NCI-H2081 (cell line): Measurements from ENCODE around the gene INF2.
A peak's percentile ranks its signal among the peaks of the same experiment; 100 is the strongest.
"Not testable (repeated sequence)": the region's sequence is repeated elsewhere in the genome, so short reads cannot be mapped to it uniquely, and the experiment has no call there.

Experiments
- DNase-seq, 2 experiments: peaks; one replicate each; lab custom pipeline; 2025; lab: John Stamatoyannopoulos, UW

Gene INF2

GRCh38 chr14:104689109-104689880, at the start of gene INF2:
INF2 (plus strand) TSS chr14:104689618; CDS start chr14:104701366, 11,748 bp downstream.
- peak; percentile 51 to 54 for DNase-seq

GRCh38 chr14:104639885-104640548, 49.4 kb upstream of the INF2 start:
- peak; percentile 42 to 55 for DNase-seq

GRCh38 chr14:104640681-104641080, 48.7 kb upstream of the INF2 start:
- no peak for DNase-seq

GRCh38 chr14:104641753-104642539, 47.5 kb upstream of the INF2 start:
- DNase-seq: no peak

- DNase-seq: no peak
These were observed 46.9 kb upstream of the INF2 start for GRCh38 chr14:104642540-104642868.

- DNase-seq: no peak
These were observed 46.1 kb upstream of the INF2 start for GRCh38 chr14:104643306-104643705.

GRCh38 chr14:104644091-104644635, 45.3 kb upstream of the INF2 start:
- DNase-seq: no peak

- no peak for DNase-seq
These were observed 44.6 kb upstream of the INF2 start for GRCh38 chr14:104644656-104645378.

- no peak for DNase-seq
These were observed 41.9 kb upstream of the INF2 start for GRCh38 chr14:104647467-104648043.

- DNase-seq: peak; percentile 39 to 47
These were observed 39.1 kb upstream of the INF2 start for GRCh38 chr14:104650057-104650980.

- no peak for DNase-seq
These were observed 38.2 kb upstream of the INF2 start for GRCh38 chr14:104650981-104651875.

GRCh38 chr14:104651876-104652260, 37.5 kb upstream of the INF2 start:
- DNase-seq: no peak

- DNase-seq: no peak
These were observed 37.0 kb upstream of the INF2 start for GRCh38 chr14:104652386-104652785.

GRCh38 chr14:104653130-104653920, 36.1 kb upstream of the INF2 start:
- not testable (repeated sequence) for DNase-seq

- no peak for DNase-seq
These were observed 35.3 kb upstream of the INF2 start for GRCh38 chr14:104654119-104654518.

GRCh38 chr14:104655128-104655848, 34.1 kb upstream of the INF2 start:
- no peak for DNase-seq

GRCh38 chr14:104656014-104656714, 33.3 kb upstream of the INF2 start:
- DNase-seq: peak in 1 of 2 experiments; percentile 14
